GM10266 (cell line): ENCODE results near the gene SKIL.

Experiments used
- DNase-seq: peaks from one replicate; pipeline ENCODE4 v3.0.0; 2012; ENCODE audit errors: extremely low spot score
- CTCF ChIP-seq: IDR thresholded peaks from 2 replicates; pipeline ENCODE4 v1.5.1; 2012; ENCODE audit warnings: mild to moderate bottlenecking, low read depth; ENCODE audit not compliant: control insufficient read depth, insufficient read depth; ENCODE audit errors: missing control alignments

SKIL gene

DNA sequence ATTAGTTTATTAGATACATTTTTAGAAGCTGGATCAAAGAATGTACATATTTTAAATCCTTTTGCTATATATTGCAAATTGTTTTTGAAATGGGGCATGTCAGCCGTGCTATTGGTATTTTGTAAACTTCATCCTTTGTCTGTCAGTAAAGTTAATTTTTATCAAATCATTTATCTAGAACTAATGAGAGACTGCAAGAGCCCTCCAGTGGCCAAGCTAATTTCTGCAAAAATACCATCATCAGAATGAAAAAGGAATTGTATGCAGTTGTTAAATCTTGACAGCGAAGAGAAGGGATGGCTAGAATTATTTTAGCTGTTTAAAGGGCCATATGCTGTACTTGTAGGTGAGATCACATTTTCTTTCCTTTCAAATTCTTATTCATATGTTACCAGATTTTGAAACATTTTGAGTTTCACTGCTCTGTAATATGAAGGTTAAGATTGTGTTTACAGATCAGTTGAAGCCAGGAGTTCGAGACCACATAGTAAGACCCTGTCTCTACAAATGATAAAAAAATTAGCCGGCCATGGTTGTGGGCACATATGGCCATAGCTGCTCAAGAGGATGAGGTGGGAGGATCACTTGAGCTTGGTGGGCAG is 53.0 kb downstream of the SKIL start:
- peak; percentile 66 for DNase-seq
- peak; percentile 76 for TF ChIP-seq CTCF

DNA sequence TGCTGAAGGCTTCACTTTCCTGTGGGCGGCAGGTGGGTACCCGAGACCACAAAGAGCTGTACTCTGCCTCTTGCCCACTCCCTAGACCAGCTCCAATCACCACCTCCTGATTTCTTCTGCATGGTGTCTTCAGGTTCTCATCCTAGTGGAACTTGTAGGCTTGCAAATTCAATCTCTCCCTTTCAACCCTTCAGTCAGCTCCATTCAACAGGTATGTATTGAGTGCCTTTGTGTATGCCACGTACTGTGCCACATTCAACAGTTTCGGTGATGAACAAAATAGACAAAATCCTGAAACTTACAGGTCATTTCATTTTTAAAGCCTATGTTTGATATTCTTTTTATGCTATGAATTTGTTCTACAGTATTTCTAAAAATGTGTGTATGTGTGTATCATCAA is 55.8 kb downstream of the SKIL start:
- no peak for DNase-seq

GRCh38 chr3:170414202-170414663 is 56.7 kb downstream of the SKIL start:
- TF ChIP-seq CTCF: peak; percentile 99
- peak; percentile 80 for DNase-seq

More for the DNA sequence above, 55.8 kb downstream of the SKIL start:
- no peak for TF ChIP-seq CTCF

- no peak for TF ChIP-seq CTCF
- no peak for DNase-seq
Measured at GRCh38 chr3:170417090-170417489, 59.6 kb downstream of the SKIL start.

GRCh38 chr3:170418422-170419398 is 61.2 kb downstream of the SKIL start, which contains the start of gene CLDN11:
CLDN11 (plus strand) TSS chr3:170418868; CDS start chr3:170419067, 199 bp downstream.
- TF ChIP-seq CTCF: peak; percentile 3

GRCh38 chr3:170419557-170420087 is 62.1 kb downstream of the SKIL start:
- DNase-seq: peak; percentile 56
- no peak for TF ChIP-seq CTCF

More at GRCh38 chr3:170418422-170419398, 61.2 kb downstream of the SKIL start, which contains the start of gene CLDN11:
- DNase-seq: peak; percentile 62
